GM19395 (cell line): Measurements from ENCODE around the gene LCN1.

Source experiments
- ATAC-seq: cut with Tn5 transposase; IDR thresholded peaks from one replicate; pipeline ENCODE4 v1.9.1; 2021; ENCODE audit warnings: mild to moderate bottlenecking, moderate library complexity; ENCODE audit not compliant: unreplicated experiment

The LCN1 gene

DNA sequence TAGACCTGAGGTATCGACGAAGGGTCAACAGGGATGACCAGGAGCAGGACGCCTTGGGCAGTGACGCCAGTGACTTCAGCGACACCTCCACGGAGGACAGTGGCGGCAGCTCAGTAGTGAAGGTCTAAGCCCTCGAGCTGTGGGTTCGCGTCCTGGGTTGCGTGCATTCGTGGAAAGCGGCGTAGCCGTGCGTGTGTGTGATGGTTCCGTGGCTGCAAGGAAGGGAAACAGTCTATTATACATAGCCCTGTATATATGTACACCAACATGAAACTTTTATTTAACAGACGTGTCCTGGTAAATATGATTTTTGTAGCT lies 33.3 kb upstream of the LCN1 start:
- no peak for ATAC-seq

DNA sequence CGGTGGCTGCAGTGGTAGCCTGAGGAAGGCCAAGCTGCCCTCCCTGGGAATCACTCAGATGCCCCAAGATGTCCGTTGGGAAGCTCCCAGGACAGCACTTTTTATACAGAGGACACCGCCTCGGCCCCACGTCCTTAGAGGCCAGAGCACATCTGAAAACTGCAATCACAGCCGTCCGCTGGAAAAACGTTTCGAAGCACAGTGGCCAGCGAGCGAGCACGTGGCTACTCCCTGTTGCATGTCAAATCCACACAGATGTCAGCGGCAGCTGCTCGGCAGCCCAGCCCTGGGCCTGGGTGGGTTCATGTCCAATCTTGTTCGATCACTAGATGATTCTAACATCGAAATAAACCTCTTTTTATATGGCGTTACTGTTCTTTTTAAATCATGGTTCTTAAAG lies 32.7 kb upstream of the LCN1 start:
- ATAC-seq: no peak

DNA sequence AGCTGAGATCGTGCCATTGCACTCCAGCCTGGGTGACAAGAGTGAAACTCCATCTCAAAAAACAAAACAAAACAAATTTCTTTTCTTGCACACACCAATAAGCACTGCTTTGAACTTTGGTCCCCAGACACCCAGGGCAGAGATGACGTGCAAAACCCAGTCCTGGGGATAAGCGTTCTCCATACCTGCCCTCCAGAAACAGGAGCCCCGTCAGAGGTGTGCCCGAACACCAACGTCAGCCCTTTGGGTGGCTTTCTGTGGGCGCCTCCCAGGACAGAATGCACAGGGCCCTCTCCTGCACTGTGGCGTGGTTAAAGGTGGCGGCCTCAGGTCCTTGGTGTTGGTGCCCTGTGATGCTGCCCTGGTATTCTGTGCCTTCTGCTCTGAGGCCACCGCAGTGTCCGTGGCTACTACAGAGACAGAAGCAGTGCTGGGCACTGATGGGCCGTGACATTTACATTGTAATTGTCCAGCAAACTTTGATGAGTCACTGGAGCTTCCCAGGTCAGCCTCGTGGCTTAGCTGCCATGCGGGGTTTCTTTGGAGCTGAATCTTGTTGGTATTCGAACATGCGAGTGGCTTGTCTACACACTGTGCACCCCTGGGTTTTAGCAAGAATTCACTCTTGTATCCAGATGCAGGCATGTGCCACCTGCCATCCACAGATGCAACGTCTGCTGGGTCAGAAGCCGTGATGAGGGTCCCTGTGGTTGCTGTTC lies 31.9 kb upstream of the LCN1 start:
- no peak for ATAC-seq

DNA sequence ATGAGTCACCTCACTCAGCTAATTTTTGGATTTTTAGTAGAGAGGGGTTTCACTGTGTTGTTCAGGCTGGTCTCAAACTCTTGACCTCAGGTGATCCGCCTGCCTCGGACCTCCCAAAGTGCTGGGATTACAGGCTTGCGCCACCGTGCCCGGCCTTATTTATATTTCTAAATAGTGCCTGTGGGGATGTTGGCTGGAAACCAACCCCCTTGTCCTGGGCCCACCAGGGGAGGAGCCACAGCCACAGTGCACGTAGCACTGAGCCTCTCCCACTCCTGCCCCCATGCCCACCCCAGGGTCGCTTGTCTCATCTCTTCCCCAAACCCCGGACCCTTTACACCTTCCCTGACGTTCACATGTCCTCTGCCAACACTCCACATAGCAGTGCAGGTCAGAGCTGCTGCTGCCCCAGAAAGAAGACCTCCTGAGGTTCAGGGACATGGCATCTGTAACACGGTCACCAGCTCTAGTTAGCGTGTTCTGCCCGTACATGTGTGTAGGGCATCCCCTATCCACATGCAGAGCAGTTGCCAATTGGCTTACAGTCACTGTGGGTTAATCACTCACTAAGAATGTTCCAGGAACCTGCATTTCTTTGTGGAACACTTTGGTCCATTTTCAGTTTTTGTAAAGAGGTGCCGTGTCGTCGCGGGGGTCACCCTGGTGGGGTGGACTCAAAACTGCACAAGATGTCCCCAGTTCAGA lies 30.9 kb upstream of the LCN1 start:
- no peak for ATAC-seq

DNA sequence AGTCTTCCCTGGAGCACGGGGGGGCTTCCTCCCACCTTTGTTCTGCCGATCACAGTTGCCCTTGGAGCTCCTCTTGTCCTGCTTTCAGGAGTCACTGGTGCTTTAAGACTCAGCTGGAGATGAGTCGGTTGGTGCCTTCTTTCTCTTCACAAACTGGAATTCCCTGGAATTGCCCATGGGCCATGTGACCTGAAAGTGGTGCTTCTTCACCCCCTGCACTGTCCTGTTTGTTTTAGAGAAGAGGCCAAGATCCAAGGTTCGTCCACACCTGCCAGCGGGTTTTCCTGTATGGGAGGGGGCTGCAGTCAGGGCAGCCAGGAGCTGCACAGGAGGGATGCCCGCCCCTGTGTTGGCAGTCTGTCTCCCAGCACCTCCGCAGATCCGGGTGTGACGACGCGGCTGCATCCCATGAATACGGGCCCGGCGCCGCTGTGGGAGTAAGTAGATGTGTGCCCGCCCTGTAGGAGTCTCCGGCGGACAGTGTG lies 30.2 kb upstream of the LCN1 start:
- ATAC-seq: no peak

DNA sequence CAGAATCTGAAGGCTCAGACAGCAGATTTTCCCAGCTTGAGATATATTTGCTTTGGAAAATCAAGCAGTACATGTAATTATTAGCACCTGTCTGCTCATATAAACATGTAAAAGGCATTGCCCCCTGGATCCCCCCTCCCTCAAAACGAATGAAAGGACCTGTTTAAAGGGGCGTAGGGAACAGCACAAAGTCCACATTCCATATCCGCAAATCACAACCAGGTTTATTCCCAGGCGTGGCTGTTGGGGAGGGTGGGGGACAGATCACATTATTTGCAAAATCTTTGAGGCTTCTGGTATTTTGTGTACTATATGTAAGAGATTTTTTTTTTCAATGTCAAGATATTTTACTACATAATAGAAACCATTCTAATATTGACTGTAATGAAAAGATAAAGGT lies 29.5 kb upstream of the LCN1 start:
- no peak for ATAC-seq

DNA sequence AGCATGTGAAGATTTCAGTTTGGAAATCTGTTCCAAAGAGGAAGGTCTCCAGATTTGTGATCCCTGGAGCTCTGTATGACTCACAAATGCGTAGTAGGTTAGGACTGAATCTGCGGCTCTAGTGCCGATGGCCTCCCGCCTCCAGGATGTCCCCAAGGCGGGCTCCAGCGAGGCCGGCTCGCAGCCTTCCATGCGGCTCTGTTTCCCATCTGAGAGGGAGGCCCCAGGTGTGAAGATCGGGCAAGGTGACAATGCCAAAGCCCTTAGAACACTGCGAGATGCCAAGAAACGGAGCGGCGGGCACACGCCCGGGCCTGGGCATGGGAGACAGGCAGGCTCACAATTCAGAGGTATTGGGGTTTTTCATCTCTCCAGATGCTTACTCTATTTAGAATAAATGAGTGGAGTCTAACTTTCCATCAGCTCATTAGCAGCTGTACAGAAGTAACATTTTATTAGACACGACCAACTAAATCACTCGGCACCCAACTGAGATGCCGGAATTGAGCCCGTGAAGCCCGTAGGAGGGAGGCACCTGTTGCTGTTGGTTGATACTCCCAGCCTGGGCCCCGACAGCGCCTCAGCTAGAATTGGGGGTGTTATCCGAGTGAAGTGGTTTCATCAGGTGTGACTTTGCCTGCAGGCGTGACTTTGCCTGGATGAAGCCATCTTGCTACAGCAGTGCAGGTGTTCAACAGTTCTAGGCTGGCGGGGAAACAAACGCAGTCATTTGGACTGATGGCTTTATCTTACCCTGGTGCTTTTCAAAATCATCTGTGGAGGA lies 28.2 kb upstream of the LCN1 start:
- ATAC-seq: no peak

DNA sequence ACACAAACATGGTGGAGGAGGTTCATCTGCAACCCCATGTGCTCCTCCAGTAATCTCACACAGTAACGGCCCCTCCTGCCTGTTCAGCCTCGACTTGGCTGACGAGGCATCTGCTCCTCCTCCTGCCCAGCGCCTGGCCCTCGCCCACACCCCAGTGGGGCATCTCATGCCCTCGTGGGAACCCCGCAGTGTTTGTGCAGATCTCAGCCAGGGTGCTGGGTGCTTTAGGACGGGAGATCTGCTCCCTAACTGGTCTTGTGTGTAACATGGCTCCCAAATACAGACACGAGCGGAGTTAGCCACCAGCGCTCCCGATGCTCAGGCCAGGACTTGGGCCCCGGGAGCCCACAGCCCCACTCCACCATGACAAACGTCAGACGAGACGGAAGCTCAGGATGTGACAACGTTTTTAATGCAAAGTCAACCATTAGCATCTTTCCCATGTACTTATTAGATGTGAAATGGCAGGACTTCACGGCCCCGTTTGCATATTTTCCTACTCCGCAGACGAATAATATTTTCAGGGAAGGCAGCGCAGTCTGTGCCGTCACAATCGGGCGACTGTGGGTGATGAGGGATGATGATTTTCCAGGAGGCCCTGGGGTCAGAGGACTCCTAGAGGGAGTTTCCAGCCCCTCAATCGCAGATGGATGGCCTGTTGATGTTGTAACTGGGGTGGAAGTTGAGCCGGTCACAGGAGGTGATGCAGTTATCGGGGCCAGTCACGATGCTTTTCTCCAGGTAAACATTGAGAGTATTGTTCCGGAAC lies 26.3 kb upstream of the LCN1 start:
- ATAC-seq: no peak

DNA sequence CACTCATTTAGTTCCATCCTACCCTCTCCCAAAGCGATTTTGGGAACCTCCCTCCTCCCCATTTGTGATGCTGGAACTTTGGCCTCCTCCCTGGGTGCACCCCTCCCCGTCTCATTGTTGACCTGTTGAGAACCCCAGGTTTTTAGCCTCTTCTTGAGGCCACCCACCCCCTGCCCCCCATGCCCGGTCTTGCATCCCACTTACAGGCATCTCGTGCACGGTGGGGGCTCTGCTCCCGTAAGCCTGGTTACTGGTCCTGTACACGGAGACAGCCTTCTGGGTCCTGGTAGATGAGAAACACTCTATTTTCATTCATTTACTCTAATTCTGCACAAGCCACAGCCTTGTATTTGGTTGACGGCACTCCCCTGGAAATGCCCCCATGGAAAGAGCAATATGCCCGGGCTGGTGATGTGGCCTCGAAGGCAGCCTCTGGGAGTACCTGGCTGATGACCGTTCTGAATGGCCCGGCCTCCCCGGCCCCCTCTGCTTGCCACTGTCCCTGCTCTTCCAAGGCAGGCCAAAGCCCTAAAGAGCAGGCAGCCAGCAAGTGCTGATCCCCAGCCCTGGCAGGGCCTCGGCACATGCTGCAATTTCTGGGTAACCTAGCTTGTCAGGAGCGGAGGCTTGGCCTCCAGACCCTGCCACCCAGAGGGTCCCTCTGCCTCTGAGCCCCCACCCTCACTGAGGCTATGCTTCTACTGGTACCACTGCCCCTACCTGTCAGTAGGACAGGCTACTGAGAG lies 22.7 kb upstream of the LCN1 start:
- no peak for ATAC-seq

DNA sequence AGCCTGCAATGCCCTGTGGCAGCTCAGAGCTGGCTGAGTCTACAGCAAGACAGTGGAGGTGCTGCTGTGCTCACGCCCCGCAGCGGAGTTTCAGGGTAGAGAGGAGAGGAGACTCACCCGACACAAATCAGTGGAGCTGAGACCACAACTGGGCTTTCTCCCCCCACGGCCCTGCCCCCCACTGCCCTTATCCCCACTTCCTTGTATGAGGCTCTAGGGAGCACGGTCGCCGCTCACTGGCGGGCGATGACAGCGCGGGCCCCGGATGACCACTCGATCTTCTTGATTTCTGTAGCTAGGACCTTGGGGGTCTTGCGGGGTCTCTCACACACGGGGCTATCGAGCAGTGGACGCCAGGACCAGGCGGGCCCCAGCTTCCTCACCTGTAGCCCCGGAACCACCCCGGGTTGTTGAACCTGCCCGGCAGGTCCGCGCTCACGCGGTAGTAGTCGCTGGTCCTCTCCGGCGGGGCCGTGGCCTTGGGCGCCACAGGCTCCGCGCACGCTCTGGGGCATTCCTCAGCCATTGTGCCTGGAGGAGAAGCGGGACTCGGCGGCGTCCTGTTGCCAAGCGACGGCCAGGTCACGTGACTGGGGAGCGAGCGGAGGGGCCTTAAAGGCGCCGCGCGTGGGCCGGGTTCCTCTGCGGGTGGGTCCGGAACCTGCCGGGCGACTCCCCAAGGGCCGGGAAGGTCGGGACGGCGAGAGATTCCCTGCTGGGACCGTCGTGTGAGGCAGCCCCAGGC lies 21.7 kb upstream of the LCN1 start:
- ATAC-seq: peak; percentile 50

DNA sequence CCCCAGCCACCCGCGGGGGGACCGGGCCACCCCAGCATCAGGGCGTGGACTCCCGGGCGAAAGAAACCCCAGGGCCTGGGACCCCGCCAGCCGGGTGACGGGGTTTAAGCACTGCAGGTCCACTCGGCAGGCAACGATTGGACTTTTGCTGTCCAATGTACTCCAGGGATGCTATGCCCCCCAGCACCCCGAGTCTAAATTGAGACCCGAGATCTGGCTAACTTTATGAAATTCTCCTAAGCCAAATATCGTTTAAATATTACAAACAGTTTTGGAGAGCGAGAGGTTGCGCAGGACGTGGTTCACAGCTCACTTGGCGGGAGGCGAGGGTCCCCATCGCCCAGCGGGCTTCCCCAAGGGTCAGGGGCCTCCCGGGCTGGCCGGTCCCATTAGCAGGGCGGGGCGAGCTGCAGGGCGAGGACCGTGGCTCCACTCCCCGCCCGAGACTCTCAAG lies 21.1 kb upstream of the LCN1 start:
- peak; percentile 25 for ATAC-seq

DNA sequence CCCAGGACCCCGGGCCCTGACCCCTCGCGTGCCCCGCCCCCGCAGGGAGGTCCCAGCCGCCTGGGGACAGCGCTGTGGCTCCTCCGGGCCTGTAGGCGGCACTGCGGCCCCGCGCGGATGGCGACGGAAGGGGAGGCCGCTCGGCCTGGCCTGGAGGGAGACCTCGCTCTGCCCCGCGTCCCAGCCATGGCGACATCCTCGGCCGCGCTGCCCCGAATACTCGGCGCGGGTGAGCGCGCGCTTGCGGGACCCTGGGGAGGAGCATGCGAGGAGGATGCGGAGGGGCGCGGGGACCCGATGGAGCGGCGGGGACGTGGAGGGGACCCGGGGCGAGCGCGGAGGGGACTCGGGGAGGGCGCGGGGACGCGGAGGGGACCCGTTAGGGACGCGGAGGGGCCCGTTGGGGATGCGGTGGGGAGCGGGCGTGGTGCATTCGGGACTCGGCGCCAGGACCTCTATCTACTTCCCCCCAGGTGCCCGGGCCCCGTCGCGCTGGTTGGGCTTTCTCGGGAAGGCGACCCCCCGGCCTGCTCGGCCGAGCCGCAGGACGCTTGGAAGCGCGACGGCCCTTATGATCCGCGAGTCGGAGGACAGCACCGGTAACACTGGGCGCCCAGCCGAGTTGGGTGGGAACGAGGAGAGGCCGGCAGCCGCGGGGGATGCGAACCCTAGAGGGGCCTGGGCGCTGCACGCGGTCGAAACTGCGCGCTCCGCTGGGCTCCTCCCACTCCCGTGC lies 20.5 kb upstream of the LCN1 start, which contains the start of gene MRPS2:
TSS of gene MRPS2 (plus strand) at position 158 of the 736 bp plus-strand sequence. CDS start at position 187, 29 bp downstream.
- peak; percentile 82 for ATAC-seq

DNA sequence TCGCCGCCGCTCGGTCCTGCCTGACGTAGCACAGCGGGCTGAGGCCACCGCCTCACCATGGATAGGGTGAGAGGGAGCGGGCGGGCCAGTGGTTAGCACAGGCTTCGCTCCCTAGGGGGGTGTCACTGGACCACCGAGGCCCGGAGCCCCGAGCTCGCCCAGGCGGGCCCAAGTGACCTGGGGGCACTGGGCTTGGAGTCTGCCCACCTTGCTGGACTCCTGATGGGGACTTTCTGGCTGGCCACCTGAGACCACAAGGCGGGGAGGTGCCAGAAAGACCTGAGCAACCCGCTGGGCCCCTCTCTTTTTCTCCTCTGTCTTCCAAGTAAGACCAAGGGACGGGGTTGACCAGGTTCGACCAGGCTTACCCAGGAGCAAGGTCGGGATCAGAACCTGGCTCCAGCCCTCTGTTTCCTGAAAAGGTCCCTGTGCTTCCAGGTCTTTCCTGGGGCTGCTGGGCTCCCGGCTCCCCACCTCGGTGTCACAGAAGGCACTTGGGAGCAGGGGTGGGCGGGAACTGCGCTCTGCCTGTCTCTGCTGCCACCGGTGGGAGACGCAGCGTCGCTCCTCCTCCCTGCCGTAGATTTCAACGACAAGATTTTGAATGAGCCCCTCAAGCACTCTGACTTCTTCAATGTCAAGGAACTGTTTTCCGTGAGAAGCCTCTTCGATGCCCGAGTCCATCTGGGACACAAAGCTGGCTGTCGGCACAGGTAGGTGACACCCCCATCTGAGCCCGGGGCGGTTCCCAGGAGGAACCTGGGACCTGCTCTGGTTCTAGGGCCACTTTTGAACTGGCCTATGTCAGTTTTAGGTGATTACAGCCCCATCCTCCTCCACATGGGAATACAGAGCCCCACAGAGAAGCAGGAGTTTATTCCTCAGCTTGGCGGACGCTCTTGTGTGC lies 19.7 kb upstream of the LCN1 start:
- ATAC-seq: no peak

DNA sequence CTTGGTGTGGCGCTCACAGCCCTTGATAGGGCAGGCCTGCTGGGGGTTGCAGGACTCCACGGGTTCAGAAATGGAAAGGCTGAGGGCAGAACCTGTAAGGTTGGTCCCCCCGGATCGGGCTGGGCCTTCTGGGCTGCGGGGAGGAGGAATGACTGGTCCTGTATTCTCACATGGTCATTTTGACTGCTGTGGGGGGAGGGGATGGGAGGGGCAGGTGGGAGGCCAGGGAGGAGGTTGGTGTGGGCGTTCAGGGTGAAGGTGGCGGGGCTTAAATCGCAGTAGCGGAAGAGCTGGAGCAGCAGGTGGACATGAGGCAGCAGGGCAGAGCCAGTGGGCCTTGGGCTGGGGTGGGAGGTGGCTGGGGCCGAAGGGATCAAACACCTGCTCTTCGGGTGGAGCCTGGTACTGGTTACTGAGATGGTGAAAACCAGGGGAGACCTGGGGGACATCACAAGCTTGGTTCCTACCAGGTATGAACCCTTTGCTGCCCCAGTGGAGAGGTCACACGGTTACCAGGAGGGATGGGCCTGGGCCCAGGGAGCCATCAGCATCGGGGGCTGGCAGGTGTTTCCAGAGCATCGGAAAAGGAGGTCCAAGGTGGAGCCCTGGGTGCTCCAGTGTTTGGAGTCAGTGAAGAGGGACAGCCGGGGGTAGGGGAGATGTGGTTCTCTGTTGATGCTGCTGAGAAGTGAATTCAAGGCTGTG lies 18.9 kb upstream of the LCN1 start:
- ATAC-seq: no peak

DNA sequence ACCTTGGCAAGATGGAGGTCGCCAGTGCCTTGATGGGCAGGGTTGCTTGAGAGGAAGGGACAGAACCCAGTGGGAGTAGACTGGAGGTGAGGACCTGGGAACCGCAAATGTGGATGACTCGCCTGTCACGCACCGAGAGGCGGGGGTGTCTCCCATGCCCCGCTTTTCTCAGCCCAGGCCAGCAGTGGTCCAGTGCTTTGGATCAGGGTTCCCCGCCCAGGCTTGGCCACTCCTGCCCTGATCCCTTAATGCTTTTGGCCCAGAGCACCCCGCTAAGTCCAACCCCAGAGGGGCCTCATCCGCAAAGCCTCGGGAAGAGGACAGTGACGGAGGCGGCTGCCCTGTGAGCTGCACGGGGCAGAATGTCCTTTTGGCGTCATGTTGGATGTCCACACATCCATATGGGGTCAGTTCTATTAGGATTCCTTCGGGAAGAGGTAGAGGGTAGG lies 18.3 kb upstream of the LCN1 start:
- ATAC-seq: no peak

DNA sequence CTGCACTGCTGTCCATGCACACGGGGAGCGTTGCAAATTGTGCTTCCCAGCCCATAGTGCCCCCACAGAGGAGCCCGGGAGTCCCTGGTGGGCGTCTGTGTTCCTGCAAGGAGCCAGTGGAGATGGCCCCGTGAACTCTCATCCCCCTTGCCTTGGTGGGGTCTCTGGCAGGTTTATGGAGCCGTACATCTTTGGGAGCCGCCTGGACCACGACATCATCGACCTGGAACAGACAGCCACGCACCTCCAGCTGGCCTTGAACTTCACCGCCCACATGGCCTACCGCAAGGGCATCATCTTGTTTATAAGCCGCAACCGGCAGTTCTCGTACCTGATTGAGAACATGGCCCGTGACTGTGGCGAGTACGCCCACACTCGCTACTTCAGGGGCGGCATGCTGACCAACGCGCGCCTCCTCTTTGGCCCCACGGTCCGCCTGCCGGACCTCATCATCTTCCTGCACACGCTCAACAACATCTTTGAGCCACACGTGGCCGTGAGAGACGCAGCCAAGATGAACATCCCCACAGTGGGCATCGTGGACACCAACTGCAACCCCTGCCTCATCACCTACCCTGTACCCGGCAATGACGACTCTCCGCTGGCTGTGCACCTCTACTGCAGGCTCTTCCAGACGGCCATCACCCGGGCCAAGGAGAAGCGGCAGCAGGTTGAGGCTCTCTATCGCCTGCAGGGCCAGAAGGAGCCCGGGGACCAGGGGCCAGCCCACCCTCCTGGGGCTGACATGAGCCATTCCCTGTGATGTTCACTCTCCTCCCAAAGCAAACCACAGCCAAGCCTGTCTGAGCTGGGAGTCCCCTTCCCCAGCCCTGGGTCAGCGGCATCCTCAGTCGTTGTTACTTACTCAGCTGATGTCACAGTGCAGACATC lies 17.6 kb upstream of the LCN1 start:
- no peak for ATAC-seq
